Thyroid gland (tissue), 4 donors: ENCODE data around the gene CDH24.

ENCODE experiments used
- CTCF ChIP-seq, 6 experiments: fragments of 200-600 bp in 3 of 6; fragments of 450-650 bp in 3 of 6; sonication (generic) in 3 of 6; IDR thresholded peaks; one replicate each; pipeline ENCODE4 v1.5.1; 2016 to 2019; ENCODE audit warnings: antibody characterized with exemption in 6 of 6, mild to moderate bottlenecking in 2 of 6, inconsistent platforms in 1 of 6, moderate library complexity in 1 of 6
- POLR2A ChIP-seq, 2 donors: fragments of 450-650 bp; IDR thresholded peaks; one replicate each; pipeline ENCODE4 v1.6.1; 2017; ENCODE audit warnings: antibody characterized with exemption in 2 of 2, mild to moderate bottlenecking in 2 of 2, moderate library complexity in 1 of 2

- TF ChIP-seq POLR2A (IDR thresholded peaks at IDR 0.05) (no peak), CTCF (IDR thresholded peaks at IDR 0.05) (no peak)
Observed at GRCh38 chr14:23080474-23080873, 23.2 kb upstream of the CDH24 start.
